Activated B cell treated with CpG ODN at 0.5 μM for 24 hours (primary cell): ENCODE data around the gene ANKMY1. TPM values are rescaled to one million over a fixed set of nuclear protein-coding genes. Genes with fewer than 3 reads are reported as not detected.
"Not testable (repeated sequence)": the region's sequence is repeated elsewhere in the genome, so short reads cannot be mapped to it uniquely, and the experiment has no call there.

Source experiments
- ATAC-seq: fragments of 200-7000 bp; cut with Tn5 transposase; one replicate; pipeline ENCODE4 v1.10.0; 2021; ENCODE audit warnings: low read depth, mild to moderate bottlenecking, moderate library complexity
- CTCF ChIA-PET: fragments of 350-600 bp; sonication (Branson Sonifier 250); formaldehyde crosslinking; loops from one replicate; lab custom pipeline; 2021; ENCODE audit warnings: antibody characterized with exemption; lab: Charles Lee
- POLR2A ChIA-PET: fragments of 350-600 bp; sonication (Branson Sonifier 250); formaldehyde crosslinking; loops from one replicate; lab custom pipeline; 2021; ENCODE audit warnings: antibody characterized with exemption; lab: Charles Lee
- DNase-seq: peaks from one replicate; pipeline ENCODE4 v3.0.0; 2022
- H3K27ac Mint-ChIP-seq: one replicate; pipeline ENCODE4 v1.8.0; 2020; ENCODE audit warnings: mixed read lengths
- H3K27me3 Mint-ChIP-seq: one replicate; pipeline ENCODE4 v1.8.0; 2021; ENCODE audit warnings: mixed read lengths
- H3K36me3 Mint-ChIP-seq: one replicate; pipeline ENCODE4 v1.8.0; 2021; ENCODE audit warnings: low read depth, mixed read lengths
- H3K4me1 Mint-ChIP-seq: one replicate; pipeline ENCODE4 v1.8.0; 2021; ENCODE audit warnings: mixed read lengths
- H3K4me3 Mint-ChIP-seq: one replicate; pipeline ENCODE4 v1.8.0; 2020; ENCODE audit warnings: mild to moderate bottlenecking, mixed read lengths
- H3K9me3 Mint-ChIP-seq: one replicate; pipeline ENCODE4 v1.8.0; 2020; ENCODE audit warnings: mixed read lengths
- CTCF ChIP-seq: fragments of 200-600 bp; IDR thresholded peaks from one replicate; pipeline ENCODE4 v1.8.0; 2022; ENCODE audit warnings: antibody characterized with exemption, mild to moderate bottlenecking
- intact Hi-C: fragments of 100-400 bp; cut with micrococcal nuclease; formaldehyde crosslinking; loops from one replicate; pipeline ENCODE4 v1.15.1; 2024
- total RNA-seq: library from RNA; stranded (reverse); gene quantifications from 2 replicates; pipeline ENCODE4 v1.2.3, GENCODE V29; 2022

ANKMY1 gene
- total RNA-seq, 1 donor from 2014 or later: 40.4 TPM

DNA sequence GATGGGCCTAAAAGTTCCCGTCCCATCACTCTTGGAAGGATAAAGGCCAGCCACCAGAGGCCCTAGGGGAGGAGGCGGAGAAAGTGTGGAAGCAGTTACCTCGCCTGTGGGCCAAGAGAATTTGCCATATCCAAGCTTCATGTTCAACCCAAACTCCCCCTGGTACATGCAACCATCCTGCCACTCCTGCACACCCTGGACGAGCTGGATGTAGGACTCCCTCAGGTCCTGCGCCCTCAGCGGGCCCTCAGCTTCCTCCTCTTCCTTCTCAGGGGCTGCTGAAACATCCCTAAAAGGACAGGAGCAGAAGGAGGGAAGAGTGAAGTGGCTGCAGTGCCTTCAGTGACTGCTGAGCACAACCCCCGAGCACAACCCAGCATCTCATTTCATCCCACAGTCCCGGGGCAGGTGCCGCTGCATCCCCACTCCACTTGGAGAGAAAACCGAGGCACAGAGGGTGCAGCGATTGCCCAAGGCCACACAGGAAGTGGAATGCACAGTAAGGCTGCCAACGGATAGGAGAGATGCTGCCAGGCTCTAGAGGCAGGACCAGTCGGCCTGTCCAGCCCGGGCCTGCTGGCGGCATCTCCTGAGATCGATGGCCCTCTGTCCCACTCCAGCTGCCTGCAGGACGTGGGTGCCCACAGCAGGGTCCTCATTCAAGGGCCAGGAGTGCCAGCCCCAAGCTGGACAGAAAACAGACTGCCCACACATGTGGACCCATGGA is 2.9 kb downstream of the ANKMY1 start:
- Mint-ChIP-seq H3K27me3 (no peaks in the 10 kb centered on the region), H3K27ac (no peak overlapping the region), H3K4me3 (no peak overlapping the region), H3K4me1 (peaks cover 45% of the 10 kb centered on the region), H3K9me3 (no peaks in the 10 kb centered on the region), H3K36me3 (peaks cover 48% of the 10 kb centered on the region)
- ATAC-seq (no peak), DNase-seq (no peak)
- ChIA-PET CTCF (interaction anchor here (1.4 kb wide), 1 partner anchor 41 kb away, joined by 3 read pairs; no protein-coding TSS in a partner anchor), POLR2A (interaction anchor here (0.9 kb wide), 1 partner anchor 31 kb away, joined by 4 read pairs; the partner anchor contains the start of gene CAPN10)
- intact Hi-C loops: no loop called here
- TF ChIP-seq CTCF: no peak

DNA sequence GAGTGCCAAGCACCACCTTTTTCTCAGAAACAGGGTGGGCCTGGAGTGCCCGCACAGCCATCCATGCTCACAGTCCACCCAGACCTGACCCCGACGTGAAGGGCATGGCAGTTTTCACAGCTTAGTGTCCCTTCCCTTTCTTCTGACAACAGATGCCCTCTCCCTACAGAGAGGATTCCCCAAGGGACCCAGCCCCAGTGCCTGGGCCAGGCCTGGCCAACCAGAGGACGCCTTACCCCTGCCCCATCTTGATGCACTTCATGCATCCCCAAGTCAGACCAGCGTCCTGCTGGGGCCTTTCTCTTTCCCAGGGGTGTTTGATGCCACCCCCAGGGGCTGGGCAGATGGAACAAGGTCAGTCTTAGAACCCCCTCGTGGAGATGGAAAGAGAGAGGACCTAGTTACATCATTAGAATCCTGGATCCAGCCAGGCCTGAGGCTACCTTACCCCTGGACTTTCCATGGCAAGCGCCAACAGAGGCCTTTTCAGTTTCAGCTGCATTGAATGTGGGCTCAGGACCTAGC is 3.8 kb downstream of the ANKMY1 start:
- Mint-ChIP-seq H3K9me3 (no peaks in the 10 kb centered on the region), H3K27ac (no peak overlapping the region), H3K4me1 (peaks cover 36% of the 10 kb centered on the region), H3K4me3 (no peak overlapping the region), H3K36me3 (peaks cover 43% of the 10 kb centered on the region), H3K27me3 (no peaks in the 10 kb centered on the region)
- no peak for ATAC-seq
- TF ChIP-seq CTCF: no peak
- POLR2A ChIA-PET: no interaction called here
- intact Hi-C loops: no loop called here
- CTCF ChIA-PET: no interaction called here
- DNase-seq: no peak

- TF ChIP-seq CTCF: no peak
- Mint-ChIP-seq H3K36me3 (peaks cover 44% of the 10 kb centered on the region), H3K4me1 (peaks cover 25% of the 10 kb centered on the region), H3K27me3 (no peaks in the 10 kb centered on the region), H3K4me3 (peak overlapping the region; percentile 2), H3K27ac (peak overlapping the region; percentile 80), H3K9me3 (no peaks in the 10 kb centered on the region)
- ChIA-PET POLR2A (interaction anchor here (1.8 to 2.0 kb wide), 2 partner anchors 9 to 14 kb away, joined by 7 to 8 read pairs; no protein-coding TSS in a partner anchor), CTCF (no interaction called here)
- DNase-seq: no peak
- intact Hi-C loops: no loop called here
- ATAC-seq: peak; percentile 60
Observed at GRCh38 chr2:240551811-240552210, 6.0 kb downstream of the ANKMY1 start.

GRCh38 chr2:240551288-240551687 is 6.5 kb downstream of the ANKMY1 start:
- DNase-seq (no peak), ATAC-seq (no peak)
- Mint-ChIP-seq H3K9me3 (no peaks in the 10 kb centered on the region), H3K4me1 (peaks cover 19% of the 10 kb centered on the region), H3K36me3 (peaks cover 39% of the 10 kb centered on the region), H3K27ac (peak overlapping the region; percentile 80), H3K27me3 (no peaks in the 10 kb centered on the region), H3K4me3 (no peak overlapping the region)
- TF ChIP-seq CTCF: no peak
- intact Hi-C loops: no loop called here
- ChIA-PET CTCF (no interaction called here), POLR2A (interaction anchor here (0.8 to 2.0 kb wide), 3 partner anchors 10 to 35 kb away, joined by 3 to 8 read pairs (median 7); partner anchors contain the start of gene CAPN10)

DNA sequence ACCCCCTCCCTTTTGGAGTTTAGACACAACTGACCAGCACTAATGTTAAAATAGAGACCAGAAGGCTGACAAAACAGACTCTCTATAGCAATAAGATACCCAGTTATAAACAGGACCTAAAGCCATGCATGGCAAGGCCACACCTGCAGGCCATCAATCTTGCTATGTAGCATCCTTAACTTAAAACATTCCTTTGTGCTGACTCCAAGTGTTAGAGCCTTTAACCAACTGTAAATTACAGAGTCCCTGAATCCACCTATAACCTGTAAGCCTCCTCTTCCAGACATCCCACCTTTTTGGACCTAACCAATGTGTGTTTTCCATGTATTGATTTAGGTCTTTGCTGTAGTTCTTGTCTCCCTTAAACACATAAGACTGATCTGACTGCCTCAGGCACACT is 17.9 kb downstream of the ANKMY1 start:
- ATAC-seq (no peak), DNase-seq (no peak)
- Mint-ChIP-seq H3K4me3 (no peak overlapping the region), H3K4me1 (no peaks in the 10 kb centered on the region), H3K36me3 (peaks cover 51% of the 10 kb centered on the region), H3K27me3 (no peaks in the 10 kb centered on the region), H3K9me3 (no peaks in the 10 kb centered on the region), H3K27ac (no peak overlapping the region)
- ChIA-PET CTCF (no interaction called here), POLR2A (no interaction called here)
- intact Hi-C loops: no loop called here
- TF ChIP-seq CTCF: no peak

- POLR2A ChIA-PET, intact Hi-C loops, CTCF ChIA-PET: not testable (repeated sequence)
Observed at GRCh38 chr2:240539101-240539500, 18.7 kb downstream of the ANKMY1 start.

More at GRCh38 chr2:240539101-240539500, 18.7 kb downstream of the ANKMY1 start:
- H3K4me1 Mint-ChIP-seq, H3K4me3 Mint-ChIP-seq, ATAC-seq, DNase-seq, H3K27ac Mint-ChIP-seq, H3K9me3 Mint-ChIP-seq, H3K27me3 Mint-ChIP-seq: not testable (repeated sequence)
- H3K36me3 Mint-ChIP-seq: peaks cover 53% of the 10 kb centered on the region
